D721Med (cell line): ENCODE results near the gene LAMA3.
A peak's percentile ranks its signal among the peaks of the same experiment; 100 is the strongest.

Source experiments
- DNase-seq: peaks from one replicate; pipeline ENCODE4 v3.0.0; 2011; ENCODE audit warnings: low spot score; ENCODE audit not compliant: insufficient read length
- FAIRE-seq: peaks from 2 replicates; lab custom pipeline; 2011; peaks lifted over from hg19 to GRCh38; lab: Jason Lieb, UNC
- CTCF ChIP-seq: IDR thresholded peaks from 2 replicates; pipeline ENCODE4 v1.5.1; 2012; ENCODE audit warnings: mild to moderate bottlenecking, control low read depth; ENCODE audit not compliant: insufficient read depth; ENCODE audit errors: missing control alignments

The LAMA3 gene, protein sequence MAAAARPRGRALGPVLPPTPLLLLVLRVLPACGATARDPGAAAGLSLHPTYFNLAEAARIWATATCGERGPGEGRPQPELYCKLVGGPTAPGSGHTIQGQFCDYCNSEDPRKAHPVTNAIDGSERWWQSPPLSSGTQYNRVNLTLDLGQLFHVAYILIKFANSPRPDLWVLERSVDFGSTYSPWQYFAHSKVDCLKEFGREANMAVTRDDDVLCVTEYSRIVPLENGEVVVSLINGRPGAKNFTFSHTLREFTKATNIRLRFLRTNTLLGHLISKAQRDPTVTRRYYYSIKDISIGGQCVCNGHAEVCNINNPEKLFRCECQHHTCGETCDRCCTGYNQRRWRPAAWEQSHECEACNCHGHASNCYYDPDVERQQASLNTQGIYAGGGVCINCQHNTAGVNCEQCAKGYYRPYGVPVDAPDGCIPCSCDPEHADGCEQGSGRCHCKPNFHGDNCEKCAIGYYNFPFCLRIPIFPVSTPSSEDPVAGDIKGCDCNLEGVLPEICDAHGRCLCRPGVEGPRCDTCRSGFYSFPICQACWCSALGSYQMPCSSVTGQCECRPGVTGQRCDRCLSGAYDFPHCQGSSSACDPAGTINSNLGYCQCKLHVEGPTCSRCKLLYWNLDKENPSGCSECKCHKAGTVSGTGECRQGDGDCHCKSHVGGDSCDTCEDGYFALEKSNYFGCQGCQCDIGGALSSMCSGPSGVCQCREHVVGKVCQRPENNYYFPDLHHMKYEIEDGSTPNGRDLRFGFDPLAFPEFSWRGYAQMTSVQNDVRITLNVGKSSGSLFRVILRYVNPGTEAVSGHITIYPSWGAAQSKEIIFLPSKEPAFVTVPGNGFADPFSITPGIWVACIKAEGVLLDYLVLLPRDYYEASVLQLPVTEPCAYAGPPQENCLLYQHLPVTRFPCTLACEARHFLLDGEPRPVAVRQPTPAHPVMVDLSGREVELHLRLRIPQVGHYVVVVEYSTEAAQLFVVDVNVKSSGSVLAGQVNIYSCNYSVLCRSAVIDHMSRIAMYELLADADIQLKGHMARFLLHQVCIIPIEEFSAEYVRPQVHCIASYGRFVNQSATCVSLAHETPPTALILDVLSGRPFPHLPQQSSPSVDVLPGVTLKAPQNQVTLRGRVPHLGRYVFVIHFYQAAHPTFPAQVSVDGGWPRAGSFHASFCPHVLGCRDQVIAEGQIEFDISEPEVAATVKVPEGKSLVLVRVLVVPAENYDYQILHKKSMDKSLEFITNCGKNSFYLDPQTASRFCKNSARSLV (N-terminal part only)

GRCh38 chr18:23689031-23689615 lies at the start of gene LAMA3:
Gene LAMA3, plus strand, starts transcription at chr18:23689453. Its CDS starts 231 bp downstream, at chr18:23689684.
- FAIRE-seq (no peak), DNase-seq (peak; percentile 58)
- TF ChIP-seq CTCF, result no peak

DNA sequence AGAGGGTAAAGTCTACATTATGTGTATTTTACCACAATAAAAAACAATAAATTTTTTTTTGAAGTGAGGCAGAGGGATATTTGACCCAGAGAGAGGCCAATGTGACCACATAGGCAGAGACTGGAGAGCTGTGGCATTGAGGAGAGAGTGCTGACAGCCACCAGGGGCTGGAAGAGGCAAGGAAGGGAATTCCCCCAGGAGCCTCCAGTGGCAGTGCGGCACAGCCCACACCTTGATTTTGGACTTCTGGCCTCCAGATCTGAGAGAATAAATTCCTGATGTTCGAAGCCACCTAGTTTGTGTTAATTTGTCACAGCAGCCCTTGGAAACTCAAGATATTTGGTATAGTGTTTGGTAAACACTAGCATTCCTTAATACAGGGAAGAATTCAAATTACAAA lies 49.2 kb upstream of the LAMA3 start:
- no peak for TF ChIP-seq CTCF
- no peak for FAIRE-seq
- DNase-seq, result no peak

DNA sequence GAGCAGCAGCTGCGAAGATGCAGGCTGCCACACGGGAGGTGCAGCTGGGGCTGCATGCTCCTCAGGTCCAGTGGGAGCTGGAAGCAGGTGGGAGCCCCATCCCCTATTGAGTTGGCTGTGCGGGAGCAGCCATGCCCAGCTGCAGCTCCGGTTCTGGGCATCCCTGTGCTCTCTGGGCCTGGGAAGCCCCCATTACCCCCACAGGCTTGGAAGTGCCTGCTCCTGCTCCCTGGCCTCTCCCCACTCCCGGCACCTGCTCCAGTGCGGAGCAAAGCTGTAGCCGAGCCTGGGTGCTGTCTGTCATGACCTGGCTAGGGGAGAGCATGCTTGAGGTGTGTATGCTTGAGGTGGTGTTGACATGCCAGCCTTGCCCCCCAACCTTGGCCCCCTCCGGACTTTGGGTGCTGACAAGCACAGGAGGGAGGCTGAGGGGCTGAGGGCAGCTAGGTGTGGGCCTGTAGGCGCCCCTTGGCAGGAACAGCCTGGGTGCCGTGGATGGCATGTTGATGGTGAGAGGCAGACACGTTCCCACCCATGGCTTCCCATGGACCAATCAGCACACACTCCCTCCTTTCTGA lies 48.0 kb upstream of the LAMA3 start:
- no peak for DNase-seq
- no peak for TF ChIP-seq CTCF
- no peak for FAIRE-seq

DNA sequence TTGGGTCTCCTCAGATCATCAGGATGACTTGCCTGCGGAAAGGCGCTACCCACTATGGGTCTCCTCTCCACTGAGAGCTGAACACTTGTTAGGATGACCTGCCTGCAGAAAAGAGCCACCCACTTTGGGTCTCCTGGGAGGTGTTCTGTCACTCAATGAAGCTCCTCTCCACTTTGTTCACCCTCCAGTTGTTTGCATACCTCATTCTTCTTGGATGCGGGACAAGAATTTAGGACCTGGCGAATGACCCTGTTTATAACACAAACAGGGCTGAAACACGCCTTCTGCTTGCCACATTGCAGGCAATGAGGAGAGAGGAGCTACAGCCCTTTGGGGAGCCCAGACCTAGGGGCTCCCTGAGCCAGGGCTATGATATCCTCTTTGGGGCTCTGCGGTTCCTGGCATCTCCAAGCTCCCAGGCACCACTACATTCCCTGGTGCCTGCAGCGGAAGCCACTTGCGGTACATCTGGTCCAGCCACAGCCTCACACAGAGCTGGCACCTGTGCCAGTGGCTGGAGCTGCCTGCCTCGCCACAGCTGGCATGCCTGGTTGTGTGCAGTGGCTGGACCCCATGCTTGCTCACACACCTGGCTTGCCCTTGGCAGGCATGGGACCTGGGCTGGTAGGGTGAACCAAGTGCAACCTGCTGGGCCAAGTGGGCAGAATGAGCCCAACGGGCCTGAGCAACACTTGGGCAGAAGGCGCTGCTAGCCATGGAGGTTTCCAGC lies 47.2 kb upstream of the LAMA3 start:
- FAIRE-seq, result no peak
- no peak for TF ChIP-seq CTCF
- DNase-seq, result no peak

DNA sequence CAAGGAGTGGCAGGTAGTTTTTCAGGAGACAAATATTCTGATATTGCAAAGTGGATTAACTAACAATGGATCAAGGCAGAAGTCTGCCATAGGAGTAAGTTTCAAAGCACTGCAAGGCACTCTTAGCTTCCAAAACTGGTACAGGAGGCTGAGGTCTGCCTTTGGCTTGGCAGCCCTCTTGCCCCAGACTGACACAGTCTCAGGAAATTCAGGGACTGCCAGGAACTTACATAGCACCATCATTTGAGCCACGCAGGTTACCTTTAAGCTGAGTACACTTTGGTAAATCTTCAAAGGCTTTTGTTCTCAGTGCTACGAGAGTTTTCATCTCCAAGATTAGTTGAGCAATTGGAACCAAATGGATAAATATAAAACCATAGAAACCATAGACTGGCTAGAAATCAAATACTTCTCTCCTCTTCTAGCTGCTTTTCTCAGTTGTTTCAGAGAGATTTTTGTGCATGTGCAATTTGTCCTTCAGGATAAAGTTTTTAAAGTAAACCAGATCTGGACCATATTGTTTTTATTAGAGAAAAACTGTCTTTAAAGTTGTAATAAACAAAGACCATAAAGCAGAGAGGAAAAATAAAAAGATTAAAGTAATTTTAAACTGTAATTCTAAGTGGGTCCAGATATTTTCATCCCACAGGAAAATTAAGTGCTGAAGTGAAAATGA lies 45.3 kb upstream of the LAMA3 start:
- FAIRE-seq (no peak), DNase-seq (no peak)
- no peak for TF ChIP-seq CTCF
